Esophagus squamous epithelium (tissue), 4 donors: ENCODE measurements around the gene RASGRP4.

ENCODE experiments used
- CTCF ChIP-seq, 6 experiments: fragments of 450-650 bp in 4 of 6; fragments of 200-600 bp in 2 of 6; sonication (generic) in 2 of 6; IDR thresholded peaks; one replicate each; pipeline ENCODE4 v1.5.1; 2016 to 2019; ENCODE audit warnings: antibody characterized with exemption in 6 of 6, mild to moderate bottlenecking in 4 of 6, moderate library complexity in 4 of 6
- POLR2A ChIP-seq, 4 donors: fragments of 450-650 bp; IDR thresholded peaks; one replicate each; pipeline ENCODE4 v1.6.1; 2017; ENCODE audit warnings: antibody characterized with exemption in 4 of 4, mild to moderate bottlenecking in 4 of 4, moderate library complexity in 3 of 4

DNA sequence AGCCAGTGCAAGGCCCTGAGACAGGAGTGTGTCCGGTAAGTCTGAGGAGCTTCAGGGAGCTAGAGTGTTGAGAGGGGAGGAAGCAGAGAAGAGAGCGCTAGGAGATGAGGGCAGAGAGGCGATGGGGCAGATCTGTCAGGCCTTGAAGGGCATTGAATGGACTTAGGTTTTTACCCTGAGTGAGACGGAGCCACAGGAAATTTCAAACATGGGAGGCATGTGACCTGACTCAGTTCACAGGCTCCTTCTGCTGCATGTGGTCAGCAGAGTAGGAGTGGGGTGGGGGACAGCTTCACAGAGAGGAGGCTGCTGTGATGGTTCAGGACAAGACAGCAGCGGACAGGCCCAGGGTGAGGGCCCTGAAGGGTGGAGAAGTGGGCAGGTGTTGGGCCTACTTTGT, 25.7 kb downstream of the RASGRP4 start:
- TF ChIP-seq CTCF (IDR thresholded peaks at IDR 0.05) (no peak), POLR2A (IDR thresholded peaks at IDR 0.05) (no peak)
